Measurements from ENCODE around the gene RBMX2. TPM values are rescaled to one million over a fixed set of nuclear protein-coding genes. Genes with fewer than 3 reads are reported as not detected.
"Not testable (repeated sequence)": the region's sequence is repeated elsewhere in the genome, so short reads cannot be mapped to it uniquely, and the experiment has no call there.

Gene RBMX2
- total RNA-seq, 1 donor: 24.8 TPM

DNA sequence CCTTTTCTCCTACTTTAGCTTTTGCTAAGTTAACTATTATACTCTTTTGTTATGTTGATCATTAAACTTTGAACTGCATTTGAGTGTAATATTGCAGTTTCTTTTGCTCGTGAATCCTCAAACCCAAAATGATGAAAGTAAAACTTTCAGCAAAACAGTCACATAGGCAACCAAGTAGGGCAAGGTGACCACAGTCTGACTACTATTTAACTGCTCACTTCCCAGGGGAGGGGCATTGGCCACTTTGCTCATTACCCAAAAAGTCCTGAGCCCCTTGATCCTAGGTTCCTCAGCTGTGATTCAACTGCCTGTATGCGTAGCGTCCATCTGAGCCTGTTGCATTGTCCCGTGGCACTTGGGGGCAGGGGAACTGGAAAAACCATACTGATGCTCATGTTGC lies 17.0 kb downstream of the RBMX2 start:
- TF ChIP-seq, protein P1, sequence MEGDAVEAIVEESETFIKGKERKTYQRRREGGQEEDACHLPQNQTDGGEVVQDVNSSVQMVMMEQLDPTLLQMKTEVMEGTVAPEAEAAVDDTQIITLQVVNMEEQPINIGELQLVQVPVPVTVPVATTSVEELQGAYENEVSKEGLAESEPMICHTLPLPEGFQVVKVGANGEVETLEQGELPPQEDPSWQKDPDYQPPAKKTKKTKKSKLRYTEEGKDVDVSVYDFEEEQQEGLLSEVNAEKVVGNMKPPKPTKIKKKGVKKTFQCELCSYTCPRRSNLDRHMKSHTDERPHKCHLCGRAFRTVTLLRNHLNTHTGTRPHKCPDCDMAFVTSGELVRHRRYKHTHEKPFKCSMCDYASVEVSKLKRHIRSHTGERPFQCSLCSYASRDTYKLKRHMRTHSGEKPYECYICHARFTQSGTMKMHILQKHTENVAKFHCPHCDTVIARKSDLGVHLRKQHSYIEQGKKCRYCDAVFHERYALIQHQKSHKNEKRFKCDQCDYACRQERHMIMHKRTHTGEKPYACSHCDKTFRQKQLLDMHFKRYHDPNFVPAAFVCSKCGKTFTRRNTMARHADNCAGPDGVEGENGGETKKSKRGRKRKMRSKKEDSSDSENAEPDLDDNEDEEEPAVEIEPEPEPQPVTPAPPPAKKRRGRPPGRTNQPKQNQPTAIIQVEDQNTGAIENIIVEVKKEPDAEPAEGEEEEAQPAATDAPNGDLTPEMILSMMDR (IDR thresholded peaks at IDR 0.05; ENCODE audit: insufficient read depth, low read length): no peak
- no peak overlapping the region for H3K4me3 ChIP-seq (ENCODE audit: low read depth, low read length)
- no peak for DNase-seq (ENCODE audit: low read depth)

- no peak overlapping the region for H3K4me3 ChIP-seq (ENCODE audit: low read depth, low read length)
- TF ChIP-seq, protein P1 (IDR thresholded peaks at IDR 0.05; ENCODE audit: insufficient read depth, low read length): no peak
- DNase-seq (ENCODE audit: low read depth): no peak
These were observed 17.5 kb downstream of the RBMX2 start for GRCh38 chrX:130419263-130419662.

DNA sequence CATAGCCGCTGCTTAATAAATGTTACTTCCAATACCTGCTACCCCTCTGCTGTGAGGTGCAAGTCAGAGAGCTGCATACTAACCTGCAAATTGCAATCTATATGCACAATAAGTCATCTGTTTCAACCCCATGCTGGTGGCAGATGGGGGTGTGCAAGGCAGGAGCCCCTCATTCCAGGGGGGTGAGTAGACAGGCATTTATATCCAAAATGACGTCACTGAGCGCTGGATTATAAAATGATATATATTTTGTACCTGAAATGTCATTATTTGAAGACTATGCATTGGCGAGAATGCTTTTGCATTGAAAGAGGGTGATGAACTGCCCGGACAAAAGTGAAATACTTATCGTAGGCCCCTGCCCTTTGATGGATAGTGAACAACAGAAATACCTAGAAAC lies 24.7 kb downstream of the RBMX2 start:
- TF ChIP-seq, protein P1 (IDR thresholded peaks at IDR 0.05; ENCODE audit: insufficient read depth, low read length): no peak
- H3K4me3 ChIP-seq (ENCODE audit: low read depth, low read length): no peak overlapping the region

DNA sequence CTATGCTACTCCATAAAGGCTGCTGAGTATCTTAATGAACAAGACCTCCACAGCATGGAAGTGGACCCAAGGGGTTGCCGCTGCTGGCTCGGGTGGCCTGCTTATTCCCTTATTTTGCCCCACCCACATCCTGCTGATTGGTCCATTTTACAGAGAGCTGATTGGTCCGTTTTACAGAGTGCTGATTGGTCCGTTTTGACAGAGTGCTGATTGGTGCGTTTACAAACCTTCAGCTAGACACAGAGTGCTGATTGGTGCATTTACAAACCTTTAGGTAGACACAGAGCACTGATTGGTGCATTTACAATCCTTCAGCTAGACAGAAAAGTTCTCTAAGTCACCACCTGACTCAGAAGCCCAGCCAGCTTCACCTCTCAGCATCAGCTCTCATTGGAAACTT lies 27.4 kb downstream of the RBMX2 start:
- H3K4me3 ChIP-seq (ENCODE audit: low read depth, low read length); DNase-seq (ENCODE audit: low read depth): not testable (repeated sequence)

More for the DNA sequence above, 24.7 kb downstream of the RBMX2 start:
- no peak for DNase-seq (ENCODE audit: low read depth)

DNA sequence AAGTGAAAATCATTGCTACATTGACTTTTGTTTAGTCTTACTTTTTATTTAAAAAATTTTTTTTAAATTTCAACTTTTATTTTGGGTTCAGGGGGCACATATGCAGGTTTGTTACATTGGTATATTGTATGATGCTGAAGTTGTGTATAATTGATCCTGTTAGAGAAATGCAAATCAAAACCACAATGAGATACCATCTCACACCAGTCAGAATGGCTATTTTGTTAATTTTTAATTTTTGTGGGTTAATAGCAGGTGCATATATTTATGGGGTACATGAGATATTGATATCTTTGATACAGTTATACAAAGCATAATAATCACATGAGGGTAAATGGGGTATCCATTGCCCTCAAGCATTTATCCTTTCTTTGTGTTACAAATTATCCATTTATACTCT lies 34.1 kb downstream of the RBMX2 start:
- TF ChIP-seq, protein P1 (IDR thresholded peaks at IDR 0.05; ENCODE audit: insufficient read depth, low read length): no peak
- no peak for DNase-seq (ENCODE audit: low read depth)
- H3K4me3 ChIP-seq (ENCODE audit: low read depth, low read length): no peak overlapping the region

- H3K4me3 ChIP-seq (ENCODE audit: low read depth, low read length); DNase-seq (ENCODE audit: low read depth): not testable (repeated sequence)
These were observed 36.2 kb downstream of the RBMX2 start for GRCh38 chrX:130437996-130438395.

GRCh38 chrX:130443875-130444274 lies 42.1 kb downstream of the RBMX2 start:
- DNase-seq (ENCODE audit: low read depth): no peak
- TF ChIP-seq, protein P1 (IDR thresholded peaks at IDR 0.05; ENCODE audit: insufficient read depth, low read length): no peak

DNA sequence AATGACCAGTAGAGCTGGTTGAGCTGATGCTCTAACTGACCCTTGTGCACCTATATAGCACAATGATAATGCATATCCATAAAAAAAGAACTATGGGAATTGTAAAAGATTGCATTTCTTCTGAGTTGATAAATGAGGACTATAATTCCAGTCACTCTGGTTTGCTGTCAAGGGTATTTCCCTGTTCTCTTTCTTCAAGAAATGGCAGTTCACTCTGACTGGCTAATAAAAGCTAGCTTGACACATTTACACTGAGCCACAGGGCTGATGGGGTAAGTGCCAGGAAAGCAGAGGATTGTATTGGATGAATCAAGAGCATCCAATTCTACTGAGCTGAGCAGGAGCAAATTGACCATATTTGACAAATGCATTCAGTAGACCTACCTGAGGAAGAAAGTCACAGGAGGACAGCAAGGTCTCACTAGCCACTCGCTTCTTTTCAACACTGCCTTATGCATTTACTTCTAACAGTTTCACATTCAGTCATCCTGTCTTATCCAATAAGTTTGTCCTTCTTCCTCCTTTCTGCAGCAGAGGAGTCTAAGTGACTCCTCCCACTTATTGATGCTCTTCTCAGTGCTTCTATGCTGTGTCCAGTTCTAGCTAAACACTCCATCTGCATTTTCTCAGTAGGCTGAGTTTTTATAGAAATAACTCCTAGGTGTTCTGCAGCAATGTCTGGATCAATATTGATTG lies 43.0 kb downstream of the RBMX2 start:
- TF ChIP-seq, protein P1 (IDR thresholded peaks at IDR 0.05; ENCODE audit: insufficient read depth, low read length): no peak

More at GRCh38 chrX:130443875-130444274, 42.1 kb downstream of the RBMX2 start:
- H3K4me3 ChIP-seq (ENCODE audit: low read depth, low read length): no peak overlapping the region

More for the DNA sequence above, 43.0 kb downstream of the RBMX2 start:
- DNase-seq (ENCODE audit: low read depth): no peak
- H3K4me3 ChIP-seq (ENCODE audit: low read depth, low read length): no peak overlapping the region

All from fibroblast of the aortic adventitia (primary cell).